ENCODE data around the gene MTF2.
"Not testable (repeated sequence)": the region's sequence is repeated elsewhere in the genome, so short reads cannot be mapped to it uniquely, and the experiment has no call there.

MTF2 gene

DNA sequence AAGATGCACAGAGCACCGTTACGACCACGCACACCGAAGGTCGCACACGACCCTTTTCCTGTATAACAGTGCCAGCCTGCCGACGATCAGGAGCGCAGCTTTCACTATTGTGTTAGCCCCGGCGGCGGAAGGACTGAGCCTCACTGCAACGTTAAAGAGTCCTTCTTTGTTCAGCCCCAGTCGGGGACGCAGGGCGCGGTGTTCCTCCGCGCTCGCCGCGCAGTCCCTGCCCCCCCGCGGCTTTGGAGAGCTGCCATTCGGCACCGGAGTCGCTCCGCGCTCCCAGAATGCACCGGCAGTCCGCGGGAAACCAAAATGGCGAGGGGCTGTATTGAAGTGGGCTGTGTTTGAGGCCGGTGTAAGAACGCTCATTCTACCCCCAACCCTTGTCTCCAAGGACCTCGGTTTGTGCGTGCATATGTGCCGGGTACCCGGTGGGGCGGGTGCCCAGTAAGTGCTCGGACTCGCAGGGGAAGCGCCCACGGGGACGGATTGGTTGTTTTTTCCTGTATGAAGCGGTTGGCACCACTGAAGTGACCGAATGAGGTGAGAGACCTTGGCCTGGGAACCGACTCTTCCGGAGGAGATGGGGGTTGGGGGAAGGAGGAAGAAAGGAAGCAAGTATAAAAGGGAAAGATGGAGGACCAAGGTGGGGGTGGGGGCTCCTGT is at the start of gene MTF2:
Gene MTF2, plus strand, starts transcription at position 298 of the 669 bp plus-strand sequence. Its CDS starts 244 bp downstream, at position 542.
- peak; percentile 93 for DNase-seq

DNA sequence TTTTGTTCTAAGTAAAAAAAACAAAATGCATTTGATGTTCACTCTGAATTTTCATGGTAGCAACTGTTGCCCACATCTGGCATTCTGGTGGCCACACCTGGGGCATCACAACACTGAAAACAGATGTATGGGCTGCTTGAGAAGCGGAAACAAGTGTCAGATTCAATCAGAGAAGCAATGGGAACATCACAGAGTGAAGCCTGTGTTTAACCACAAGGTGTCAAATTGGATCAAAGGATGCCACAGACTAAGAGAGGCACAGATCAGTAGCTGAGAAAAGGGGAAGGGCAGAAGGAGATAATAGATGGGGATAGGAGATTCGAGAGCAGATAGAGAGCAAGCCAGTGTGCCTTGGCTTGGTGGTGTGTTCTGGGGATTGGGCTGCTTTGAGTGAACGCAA is 49.8 kb upstream of the MTF2 start:
- DNase-seq = no peak

DNA sequence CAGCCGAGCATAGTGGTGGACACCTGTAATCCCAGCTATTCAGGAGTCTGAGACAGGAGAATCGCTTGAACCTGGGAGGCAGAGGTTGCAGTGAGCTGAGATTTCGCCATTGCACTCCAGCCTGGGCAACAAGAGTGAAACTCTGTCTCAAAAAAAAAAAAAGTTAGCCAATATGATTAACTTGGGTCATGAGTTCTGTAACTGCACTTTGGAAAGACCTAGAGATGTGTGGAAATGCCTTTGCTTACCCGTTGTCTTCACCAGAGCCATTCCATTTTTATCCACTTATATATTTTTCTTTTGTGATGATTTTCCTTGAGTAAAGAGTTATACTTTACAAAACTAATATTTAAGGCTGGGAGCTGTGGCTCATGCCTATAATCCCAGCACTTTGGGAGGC is 48.9 kb upstream of the MTF2 start:
- not testable (repeated sequence) for DNase-seq

GRCh38 chr1:93031711-93032110 is 47.4 kb upstream of the MTF2 start:
- no peak for DNase-seq

DNA sequence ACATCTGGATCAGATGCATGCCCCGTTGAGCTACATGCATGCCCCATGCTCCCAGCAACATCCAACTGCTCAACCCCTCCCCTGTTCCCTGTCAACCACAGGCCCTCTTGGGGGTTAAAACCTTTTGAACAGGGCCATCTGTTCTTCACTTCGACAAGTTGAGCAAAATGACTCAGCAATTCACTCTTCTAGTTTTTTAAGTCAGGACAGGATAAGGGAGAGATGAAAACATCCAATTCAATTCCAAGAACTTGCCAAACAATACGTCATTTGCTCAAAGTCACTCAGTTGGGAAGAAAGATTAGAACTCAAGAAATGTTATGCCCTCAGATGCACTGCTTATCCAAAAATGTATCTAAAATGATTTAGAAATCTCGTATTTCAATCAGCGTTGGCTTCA is 46.1 kb upstream of the MTF2 start:
- DNase-seq = no peak

DNA sequence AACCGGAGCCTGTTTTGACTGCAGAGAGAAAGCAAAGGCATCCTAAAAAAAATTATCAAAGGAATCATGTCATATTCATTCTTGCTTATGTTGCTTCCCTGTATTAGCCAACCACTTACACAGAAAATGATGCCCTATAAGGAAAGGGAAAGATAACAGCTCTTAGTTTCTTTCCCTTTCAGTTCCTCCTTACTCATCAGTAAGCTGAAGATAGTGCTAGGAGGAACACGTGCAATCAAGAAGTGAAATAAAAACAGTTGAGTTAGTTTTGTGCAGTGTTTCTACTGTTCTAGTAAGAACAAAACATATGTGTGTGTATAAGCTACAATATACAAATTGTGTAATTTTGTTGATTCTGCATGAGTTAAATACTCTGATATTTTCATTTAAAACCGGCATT is 45.3 kb upstream of the MTF2 start:
- DNase-seq = no peak

- DNase-seq = no peak
Measured at GRCh38 chr1:93034397-93034796, 44.7 kb upstream of the MTF2 start.

GRCh38 chr1:93036672-93037071 is 42.4 kb upstream of the MTF2 start:
- DNase-seq = no peak

GRCh38 chr1:93042187-93043056 is 36.7 kb upstream of the MTF2 start:
- no peak for DNase-seq

DNA sequence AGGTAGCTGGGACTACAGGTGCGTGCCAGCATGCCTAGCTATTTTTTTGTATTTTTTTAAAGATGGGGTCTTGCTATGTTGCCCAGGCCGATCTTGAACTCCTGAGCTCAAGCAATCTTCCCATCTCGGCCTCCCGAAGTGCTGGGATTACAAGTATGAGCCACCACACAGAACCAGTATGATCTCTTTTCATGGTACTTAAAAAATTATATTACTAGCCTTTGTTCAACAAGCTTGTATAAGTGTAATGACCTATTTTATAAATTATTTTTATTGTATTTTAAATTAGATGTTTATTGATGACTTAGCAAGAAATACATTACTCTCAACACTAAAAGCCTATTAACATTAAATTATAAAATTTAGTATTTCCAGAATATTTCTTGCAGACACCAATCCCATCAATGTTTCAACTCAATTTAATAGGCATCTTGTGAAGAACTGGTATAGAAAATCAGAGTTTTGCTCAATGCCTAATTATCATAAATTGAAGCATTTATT is 36.0 kb upstream of the MTF2 start:
- DNase-seq = no peak

DNA sequence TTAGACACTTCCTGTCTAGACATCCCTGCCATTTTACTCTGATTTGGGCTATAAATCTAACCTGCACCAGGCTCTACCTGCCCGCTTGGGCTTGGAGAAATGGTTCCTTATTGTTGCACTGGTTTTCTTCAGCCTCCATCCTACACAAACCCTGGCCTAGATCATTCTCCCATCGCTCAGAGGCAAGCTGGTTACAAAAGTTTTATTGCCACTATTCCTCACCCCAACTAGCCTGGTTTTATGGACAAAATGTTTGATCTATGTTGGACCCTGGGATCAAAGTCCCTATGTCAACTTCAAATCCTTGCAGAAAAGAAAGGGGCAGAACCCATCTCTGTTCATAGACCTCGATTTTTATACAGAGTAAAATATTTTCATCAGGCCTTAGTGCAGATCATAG is 31.5 kb upstream of the MTF2 start:
- DNase-seq = no peak

GRCh38 chr1:93051961-93052360 is 27.1 kb upstream of the MTF2 start:
- DNase-seq = no peak

- no peak for DNase-seq
Measured at GRCh38 chr1:93056214-93056613, 22.9 kb upstream of the MTF2 start.

DNA sequence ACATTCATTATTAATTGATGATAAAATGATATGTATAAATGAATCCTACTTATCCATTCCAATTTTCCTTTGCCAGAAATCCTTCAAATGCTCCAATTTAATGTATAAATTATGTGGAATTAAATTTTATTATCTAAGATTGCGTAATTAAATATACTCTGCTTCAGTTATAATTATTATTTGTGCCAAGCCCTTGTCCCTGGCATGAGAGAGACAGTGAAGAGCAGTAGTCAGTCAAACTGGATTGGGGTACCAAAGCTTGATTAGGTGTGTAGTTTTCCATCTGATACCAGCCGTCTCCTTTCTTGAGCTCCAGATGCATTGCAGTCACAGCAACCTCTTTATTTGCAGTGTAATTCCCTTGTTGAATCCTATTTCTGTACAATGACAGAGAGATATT is 22.4 kb upstream of the MTF2 start:
- no peak for DNase-seq

- DNase-seq = peak; percentile 12
Measured at GRCh38 chr1:93061895-93062792, 16.9 kb upstream of the MTF2 start.

GRCh38 chr1:93076268-93076667 is 2.8 kb upstream of the MTF2 start:
- DNase-seq = no peak

DNA sequence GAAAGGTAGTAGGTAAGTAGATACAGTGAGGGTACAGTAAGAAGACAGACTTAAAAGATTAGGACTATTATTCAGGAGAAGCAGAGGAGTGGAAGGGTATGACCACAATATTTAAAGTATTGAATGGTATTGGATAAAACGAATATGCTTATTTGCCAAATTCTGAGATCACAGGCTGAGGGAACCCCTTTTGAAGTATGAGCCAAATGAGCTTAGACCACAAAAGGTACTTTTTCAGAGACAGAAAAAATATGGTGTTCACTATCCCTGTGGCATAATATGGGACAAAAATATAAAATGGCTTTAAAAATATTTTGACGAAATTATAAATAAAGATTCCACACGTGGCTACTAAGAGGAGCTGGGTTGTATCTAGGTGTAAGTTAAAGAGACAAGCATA is 880 bp upstream of the MTF2 start:
- DNase-seq = no peak

GRCh38 chr1:93078638-93078985 is 471 bp upstream of the MTF2 start:
- no peak for DNase-seq

DNA sequence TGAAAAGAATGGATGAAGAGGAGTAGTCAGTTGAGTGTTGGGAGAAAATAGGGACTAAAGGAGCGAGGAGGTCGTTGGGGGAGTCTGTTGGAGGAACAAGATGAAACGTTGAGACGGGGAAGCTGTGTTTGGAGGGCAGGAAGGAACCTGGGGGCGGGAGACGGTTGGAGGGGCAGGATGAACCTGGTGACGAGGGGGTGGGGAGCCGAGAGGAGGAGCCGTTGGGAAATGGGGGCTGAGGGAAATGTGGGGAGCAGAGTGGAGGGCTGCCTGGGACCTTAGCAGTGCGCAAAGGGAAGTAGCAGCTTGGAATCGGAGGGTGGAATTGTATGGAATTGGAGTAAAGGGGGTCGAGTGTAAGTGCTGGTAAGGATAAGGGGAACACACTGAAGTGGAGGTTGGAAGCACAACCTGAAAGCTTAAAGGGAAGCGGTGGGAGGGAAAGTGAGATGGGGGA is 630 bp downstream of the MTF2 start:
- peak; percentile 8 for DNase-seq

DNA sequence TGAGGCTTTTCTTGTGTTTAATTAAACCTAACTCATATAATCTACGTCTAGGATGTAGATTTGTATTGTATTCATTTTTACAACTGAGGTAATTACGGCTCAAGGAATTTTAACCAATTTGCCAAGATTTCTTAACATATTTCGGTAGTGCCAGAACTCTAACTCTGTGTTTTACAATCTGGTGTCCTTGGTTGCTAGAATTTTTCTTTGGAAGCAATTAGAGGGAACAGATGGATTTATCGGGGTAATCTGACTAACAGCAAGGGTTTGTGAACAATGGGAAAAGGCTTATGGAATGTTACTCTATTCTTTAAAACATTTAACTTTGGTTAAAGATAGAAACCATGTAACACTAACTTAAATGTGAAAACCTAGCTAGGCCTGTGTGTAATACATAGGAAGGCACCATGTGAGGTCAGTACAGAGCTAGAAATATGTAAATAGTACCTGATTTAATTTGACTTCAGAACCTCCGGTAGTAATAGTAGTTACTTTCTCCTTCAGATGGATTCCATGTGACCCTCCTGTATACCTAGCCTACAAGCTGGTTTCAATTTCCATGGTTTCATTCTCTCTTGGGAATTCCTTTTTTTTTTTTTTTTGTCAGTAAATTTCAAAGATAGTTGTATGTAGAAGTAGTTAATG is 1.2 kb downstream of the MTF2 start:
- DNase-seq = no peak

DNA sequence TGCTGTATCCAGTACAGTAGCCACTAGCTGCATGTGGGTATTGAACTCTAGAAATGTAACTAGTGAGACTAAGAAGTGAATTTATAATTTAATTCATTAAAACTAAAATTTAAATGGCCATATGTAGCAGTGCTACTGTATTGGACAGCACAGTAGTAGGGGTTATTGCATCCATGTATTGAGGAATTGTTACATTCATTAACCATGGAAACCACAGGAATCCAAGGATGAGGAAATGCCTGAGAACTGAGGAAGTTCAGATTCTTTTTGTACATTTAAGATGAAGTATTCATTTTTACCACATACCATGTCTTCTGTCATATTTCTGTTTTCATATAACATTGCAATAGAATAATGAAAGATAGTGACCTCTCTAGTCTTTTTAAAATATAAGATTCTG is 2.6 kb downstream of the MTF2 start:
- DNase-seq = no peak

DNA sequence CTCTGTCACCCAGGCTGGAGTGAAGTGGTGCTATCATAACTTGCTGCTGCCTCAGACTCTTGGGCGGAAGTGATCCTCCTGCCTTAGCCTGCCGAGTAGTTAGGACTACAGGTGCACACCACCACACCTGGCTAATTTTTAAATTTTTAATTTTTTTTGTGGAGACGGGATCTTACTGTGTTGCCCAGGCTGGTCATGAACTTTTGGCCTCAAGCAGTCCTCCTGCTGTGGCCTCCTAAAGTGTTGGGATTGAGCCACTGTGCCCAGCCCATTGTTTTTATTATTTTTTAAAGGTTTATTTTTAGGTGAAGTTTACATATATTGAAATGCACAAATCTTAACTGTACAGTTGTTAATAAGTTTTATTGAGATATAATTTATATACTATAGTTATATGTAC is 3.2 kb downstream of the MTF2 start:
- no peak for DNase-seq

DNA sequence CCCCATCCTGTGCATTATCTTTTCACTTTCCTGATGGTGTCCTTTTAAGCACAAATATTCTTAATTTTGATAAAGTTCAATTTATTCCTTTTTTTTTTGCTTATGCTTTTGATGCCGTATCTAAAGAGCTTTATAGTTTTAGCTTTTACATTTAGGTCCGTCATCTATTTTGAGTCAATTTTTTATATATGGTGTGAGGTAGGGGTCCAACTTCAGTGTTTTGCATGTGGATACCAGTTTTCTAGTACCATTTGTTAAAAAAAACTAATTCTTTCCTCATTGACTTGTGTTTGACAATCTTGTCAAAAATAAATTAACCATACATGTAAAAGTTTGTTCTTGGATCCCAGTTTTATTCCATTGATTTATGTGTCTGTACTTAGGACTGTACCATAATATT is 4.9 kb downstream of the MTF2 start:
- no peak for DNase-seq

Data from stimulated activated CD4-positive, alpha-beta T cell treated with anti-CD3 and anti-CD28 coated beads, Interleukin-12 subunit alpha, Interleukin-12 subunit beta, amount 100 ng/mL, for 4 hours (primary cell).